Epithelial cell of esophagus (primary cell): Measurements from ENCODE around the gene GRAMD2A.

ENCODE experiments used
- DNase-seq: peaks from one replicate; pipeline ENCODE4 v3.0.0; 2010; ENCODE audit warnings: low read depth
- H3K4me3 ChIP-seq: 2 replicates; pipeline ENCODE4 v1.5.1; 2011; ENCODE audit warnings: mild to moderate bottlenecking, low read length, control low read depth
- TF ChIP-seq, protein P1 (sequence below): IDR thresholded peaks from 2 replicates; pipeline ENCODE4 v1.5.1; 2011; ENCODE audit warnings: low read depth, mild to moderate bottlenecking, low read length, control low read depth, inconsistent platforms; ENCODE audit not compliant: insufficient read depth; ENCODE audit errors: missing control alignments

The GRAMD2A gene

DNA sequence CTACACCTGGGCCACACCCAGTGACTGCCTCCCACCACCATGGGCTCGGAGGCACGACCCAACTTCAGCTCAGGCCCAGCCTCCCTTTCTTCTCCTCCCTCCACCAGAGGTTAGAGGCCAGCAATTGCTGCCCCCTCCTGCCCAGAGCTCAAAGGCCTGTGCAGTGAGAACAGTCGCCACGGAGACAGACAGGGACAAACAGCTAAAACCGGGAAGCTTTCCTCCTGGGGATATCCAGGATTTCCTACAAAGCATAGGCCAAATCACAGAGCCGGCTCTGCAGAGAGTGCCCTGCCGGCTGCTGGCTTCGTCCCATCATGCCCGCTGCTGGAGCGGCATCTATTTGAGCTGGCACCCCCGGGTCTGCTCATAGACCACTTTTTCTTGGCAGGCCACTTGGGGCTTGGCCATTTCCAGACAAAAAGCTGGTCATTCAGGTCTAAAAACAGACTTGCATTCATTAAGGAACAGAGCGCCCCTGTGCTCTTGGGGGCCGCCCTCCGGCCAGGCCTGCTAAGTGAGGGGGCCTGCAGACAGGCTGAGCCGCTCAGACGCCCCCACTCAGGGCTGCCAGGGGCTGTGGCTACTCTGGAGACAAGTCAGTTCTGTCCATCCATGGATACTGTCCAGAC is 17.5 kb downstream of the GRAMD2A start:
- no peak for DNase-seq
- H3K4me3 ChIP-seq, result no peak overlapping the region
- TF ChIP-seq, protein P1, sequence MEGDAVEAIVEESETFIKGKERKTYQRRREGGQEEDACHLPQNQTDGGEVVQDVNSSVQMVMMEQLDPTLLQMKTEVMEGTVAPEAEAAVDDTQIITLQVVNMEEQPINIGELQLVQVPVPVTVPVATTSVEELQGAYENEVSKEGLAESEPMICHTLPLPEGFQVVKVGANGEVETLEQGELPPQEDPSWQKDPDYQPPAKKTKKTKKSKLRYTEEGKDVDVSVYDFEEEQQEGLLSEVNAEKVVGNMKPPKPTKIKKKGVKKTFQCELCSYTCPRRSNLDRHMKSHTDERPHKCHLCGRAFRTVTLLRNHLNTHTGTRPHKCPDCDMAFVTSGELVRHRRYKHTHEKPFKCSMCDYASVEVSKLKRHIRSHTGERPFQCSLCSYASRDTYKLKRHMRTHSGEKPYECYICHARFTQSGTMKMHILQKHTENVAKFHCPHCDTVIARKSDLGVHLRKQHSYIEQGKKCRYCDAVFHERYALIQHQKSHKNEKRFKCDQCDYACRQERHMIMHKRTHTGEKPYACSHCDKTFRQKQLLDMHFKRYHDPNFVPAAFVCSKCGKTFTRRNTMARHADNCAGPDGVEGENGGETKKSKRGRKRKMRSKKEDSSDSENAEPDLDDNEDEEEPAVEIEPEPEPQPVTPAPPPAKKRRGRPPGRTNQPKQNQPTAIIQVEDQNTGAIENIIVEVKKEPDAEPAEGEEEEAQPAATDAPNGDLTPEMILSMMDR, result no peak

DNA sequence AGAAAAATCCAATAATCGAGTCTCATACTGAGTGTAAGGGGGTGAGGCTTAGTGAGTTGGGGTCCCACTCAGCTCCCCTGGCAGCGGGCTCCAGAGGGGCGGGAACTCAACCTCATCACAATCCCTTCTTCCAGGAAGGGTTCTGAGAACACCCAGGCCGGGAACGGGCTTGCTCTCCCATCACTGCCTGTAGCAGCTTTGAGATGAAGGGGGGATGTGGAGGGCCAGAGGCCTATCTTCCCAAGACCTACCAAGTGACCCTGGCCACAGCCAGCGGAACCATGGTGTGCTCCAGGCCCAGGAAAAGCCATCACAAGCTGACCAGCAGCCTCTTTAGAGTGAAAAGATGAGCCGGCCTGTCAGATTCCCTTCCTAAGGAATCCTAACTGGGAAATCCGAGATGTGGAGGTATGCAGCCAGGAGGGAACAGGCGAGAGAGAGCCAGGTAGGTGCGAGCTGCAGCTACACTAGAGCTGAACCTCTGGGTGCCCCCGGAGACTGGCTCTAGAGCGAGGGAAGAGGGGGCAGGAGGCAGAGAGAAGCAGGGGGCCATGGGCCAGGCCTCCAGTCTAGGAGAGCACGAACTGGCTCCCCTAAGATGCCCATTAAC is 18.5 kb downstream of the GRAMD2A start:
- H3K4me3 ChIP-seq, result no peak overlapping the region
- TF ChIP-seq, protein P1, result no peak
- DNase-seq, result no peak

DNA sequence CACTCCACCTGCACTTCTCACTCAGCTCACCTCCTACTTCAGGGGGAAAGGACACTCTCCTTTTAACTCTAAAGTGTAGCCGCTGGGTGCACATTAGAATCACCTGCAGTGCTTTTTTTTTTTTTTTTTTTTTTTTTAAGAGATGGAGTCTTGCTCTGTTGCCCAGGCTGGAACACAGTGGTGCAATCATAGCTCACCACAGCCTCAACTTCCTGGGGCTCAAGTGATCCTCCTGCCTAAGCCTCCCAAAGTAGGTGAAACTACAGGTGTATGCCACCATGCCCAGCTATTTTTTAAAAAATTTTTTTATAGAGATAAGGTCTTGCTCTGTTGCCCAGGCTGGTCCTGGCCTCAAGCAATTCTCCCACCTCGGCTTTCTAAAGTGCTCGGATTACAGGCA is 20.8 kb downstream of the GRAMD2A start:
- no peak overlapping the region for H3K4me3 ChIP-seq
- TF ChIP-seq, protein P1, result no peak
- DNase-seq, result no peak

DNA sequence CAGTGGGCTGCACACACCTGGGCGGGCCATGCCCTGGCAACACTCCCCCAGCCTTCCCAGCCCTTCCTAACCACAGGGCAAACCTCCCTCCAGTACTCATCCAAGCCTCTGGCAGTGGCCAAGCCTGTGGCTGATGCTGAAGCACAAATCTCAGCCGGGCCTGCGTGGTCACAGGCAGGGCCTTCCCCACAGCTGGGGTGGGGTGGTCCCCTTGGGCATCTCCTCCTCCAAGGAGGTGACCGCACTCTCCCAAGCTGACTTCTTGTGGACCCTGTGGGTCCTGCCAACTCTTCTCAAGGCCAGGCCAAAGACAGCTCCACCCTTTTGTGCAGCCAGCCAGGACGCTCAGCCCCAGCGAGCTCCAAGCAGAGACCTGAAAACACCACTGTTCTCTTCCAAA is 21.4 kb downstream of the GRAMD2A start:
- H3K4me3 ChIP-seq, result no peak overlapping the region
- TF ChIP-seq, protein P1, result no peak
- DNase-seq, result no peak

DNA sequence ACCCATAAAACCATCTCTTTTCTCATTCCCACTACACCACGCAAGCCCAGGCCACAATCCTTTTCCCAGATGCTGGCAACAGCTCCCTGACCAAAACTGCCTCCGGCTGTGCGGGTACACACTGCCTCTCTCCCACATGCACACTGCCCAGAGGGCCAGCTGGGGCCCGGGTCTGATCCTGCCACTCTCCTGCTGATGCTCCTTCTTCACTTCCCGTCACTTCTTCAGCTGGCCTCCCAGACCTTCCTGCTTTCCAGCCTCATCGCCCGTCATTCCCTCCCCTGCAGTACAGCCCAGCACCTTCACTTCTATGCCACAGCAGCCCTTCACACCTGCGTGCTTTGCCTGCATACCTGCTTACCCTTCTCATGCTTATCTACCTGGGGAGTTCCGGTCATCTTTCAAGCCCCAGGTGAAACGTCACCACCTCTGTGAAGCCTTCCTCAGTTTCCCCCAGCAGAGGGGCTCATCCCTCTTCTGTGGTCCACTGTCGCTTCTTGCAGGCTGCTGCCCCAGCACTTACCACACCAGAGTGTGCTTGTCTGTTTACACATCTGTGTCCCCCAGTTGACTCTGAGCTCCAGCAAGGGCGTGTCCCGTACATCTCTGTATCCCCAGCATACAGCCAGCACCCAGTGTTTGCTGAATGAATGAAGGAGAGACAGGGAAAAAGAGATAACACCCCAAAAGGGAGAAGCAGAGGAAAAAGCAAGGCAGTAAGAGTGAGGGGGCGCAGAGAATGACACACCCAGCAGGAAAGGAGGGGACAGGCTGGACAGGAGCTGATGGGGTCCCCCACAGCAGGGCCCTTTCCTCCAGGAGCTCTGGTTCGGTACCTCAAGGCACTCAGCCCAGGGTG is 22.2 kb downstream of the GRAMD2A start:
- no peak overlapping the region for H3K4me3 ChIP-seq
- DNase-seq, result no peak
- TF ChIP-seq, protein P1, result no peak

DNA sequence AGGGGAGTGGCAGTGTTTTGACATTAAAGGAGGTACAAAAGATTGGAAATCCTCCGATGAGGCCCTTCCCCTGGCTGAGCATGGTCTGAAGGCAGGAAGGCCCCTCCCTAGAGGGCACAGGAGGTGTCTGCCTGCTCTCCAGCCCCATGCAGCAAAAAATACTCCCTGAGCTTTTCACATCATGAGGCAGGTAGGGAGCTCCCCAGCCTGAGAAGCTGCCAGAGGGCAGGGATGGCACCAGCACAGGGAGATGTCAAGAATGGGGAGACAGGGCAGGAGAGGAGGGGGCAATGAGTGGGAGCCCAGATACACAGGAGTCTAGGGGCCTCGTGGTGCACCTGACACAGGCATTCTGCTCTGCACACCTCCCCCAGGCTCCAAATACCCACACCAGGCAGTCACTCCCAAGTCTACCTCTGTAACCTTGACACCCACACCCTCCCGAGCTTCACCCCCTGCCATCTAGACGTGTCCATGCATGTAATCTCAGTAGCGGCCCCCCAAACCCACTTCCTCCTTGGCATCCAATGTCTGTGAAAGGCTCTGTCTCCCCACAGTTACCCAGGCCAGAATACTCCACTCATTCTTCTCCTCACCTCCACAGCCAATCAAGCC is 22.9 kb downstream of the GRAMD2A start:
- no peak for DNase-seq
- TF ChIP-seq, protein P1, result no peak
- H3K4me3 ChIP-seq, result no peak overlapping the region
